ENCODE results near the gene FIBP.

Gene FIBP

GRCh38 chr11:65842144-65842543 lies 46.1 kb downstream of the FIBP start:
- no peak overlapping the region for H3K27ac ChIP-seq
- no peak for TF ChIP-seq ZFX (IDR thresholded peaks at IDR 0.05)
- no peak for TF ChIP-seq CTCF (conservative IDR thresholded peaks at IDR 0.05)

- no peak overlapping the region for H3K27ac ChIP-seq
- TF ChIP-seq ZFX (IDR thresholded peaks at IDR 0.05), result no peak
- no peak for TF ChIP-seq CTCF (conservative IDR thresholded peaks at IDR 0.05)
Measured at GRCh38 chr11:65834202-65834601, 54.1 kb downstream of the FIBP start.
